PFSK-1 (cell line): ENCODE measurements around the gene PGP.

ENCODE experiments used
- FOXP2 ChIP-seq: optimal IDR thresholded peaks from 2 replicates; pipeline ENCODE3; 2011; ENCODE audit warnings: borderline replicate concordance, control low read depth, inconsistent platforms; ENCODE audit not compliant: insufficient read depth; ENCODE audit errors: extremely low read length, extremely low read depth
- POLR2AphosphoS5 ChIP-seq: IDR thresholded peaks from 2 replicates; pipeline ENCODE4 v1.6.1; 2012; ENCODE audit warnings: low read depth, mild to moderate bottlenecking, control low read depth, low read length, moderate library complexity
- SIN3A ChIP-seq: IDR thresholded peaks from 2 replicates; pipeline ENCODE4 v1.6.1; 2012; ENCODE audit warnings: mild to moderate bottlenecking, low read length, moderate library complexity, borderline replicate concordance; ENCODE audit not compliant: insufficient read depth
- TAF1 ChIP-seq: IDR thresholded peaks from 2 replicates; pipeline ENCODE4 v1.6.1; 2012; ENCODE audit warnings: low read length, control low read depth, borderline replicate concordance; ENCODE audit not compliant: insufficient read depth
- TF ChIP-seq, protein P1 (sequence below), 2 experiments: IDR thresholded peaks; 2 replicates each; pipeline versions ENCODE4 v1.6.1 to v1.8.0; 2011 to 2012; ENCODE audit warnings: low read depth in 2 of 2, low read length in 2 of 2, control low read depth in 1 of 2, inconsistent platforms in 1 of 2, mild to moderate bottlenecking in 1 of 2, moderate library complexity in 1 of 2; ENCODE audit not compliant: insufficient read depth in 1 of 2

PGP gene

GRCh38 chr16:2210009-2210332 lies 4.7 kb downstream of the PGP start:
- no peak for TF ChIP-seq POLR2AphosphoS5
- TF ChIP-seq SIN3A: no peak
- TF ChIP-seq TAF1: no peak
- TF ChIP-seq, protein P1, sequence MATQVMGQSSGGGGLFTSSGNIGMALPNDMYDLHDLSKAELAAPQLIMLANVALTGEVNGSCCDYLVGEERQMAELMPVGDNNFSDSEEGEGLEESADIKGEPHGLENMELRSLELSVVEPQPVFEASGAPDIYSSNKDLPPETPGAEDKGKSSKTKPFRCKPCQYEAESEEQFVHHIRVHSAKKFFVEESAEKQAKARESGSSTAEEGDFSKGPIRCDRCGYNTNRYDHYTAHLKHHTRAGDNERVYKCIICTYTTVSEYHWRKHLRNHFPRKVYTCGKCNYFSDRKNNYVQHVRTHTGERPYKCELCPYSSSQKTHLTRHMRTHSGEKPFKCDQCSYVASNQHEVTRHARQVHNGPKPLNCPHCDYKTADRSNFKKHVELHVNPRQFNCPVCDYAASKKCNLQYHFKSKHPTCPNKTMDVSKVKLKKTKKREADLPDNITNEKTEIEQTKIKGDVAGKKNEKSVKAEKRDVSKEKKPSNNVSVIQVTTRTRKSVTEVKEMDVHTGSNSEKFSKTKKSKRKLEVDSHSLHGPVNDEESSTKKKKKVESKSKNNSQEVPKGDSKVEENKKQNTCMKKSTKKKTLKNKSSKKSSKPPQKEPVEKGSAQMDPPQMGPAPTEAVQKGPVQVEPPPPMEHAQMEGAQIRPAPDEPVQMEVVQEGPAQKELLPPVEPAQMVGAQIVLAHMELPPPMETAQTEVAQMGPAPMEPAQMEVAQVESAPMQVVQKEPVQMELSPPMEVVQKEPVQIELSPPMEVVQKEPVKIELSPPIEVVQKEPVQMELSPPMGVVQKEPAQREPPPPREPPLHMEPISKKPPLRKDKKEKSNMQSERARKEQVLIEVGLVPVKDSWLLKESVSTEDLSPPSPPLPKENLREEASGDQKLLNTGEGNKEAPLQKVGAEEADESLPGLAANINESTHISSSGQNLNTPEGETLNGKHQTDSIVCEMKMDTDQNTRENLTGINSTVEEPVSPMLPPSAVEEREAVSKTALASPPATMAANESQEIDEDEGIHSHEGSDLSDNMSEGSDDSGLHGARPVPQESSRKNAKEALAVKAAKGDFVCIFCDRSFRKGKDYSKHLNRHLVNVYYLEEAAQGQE (IDR thresholded peaks at IDR 0.05; ENCODE audit: insufficient read depth in 1 of 2, low read depth in 2 of 2, low read length in 2 of 2): no peak
- no peak for TF ChIP-seq FOXP2

DNA sequence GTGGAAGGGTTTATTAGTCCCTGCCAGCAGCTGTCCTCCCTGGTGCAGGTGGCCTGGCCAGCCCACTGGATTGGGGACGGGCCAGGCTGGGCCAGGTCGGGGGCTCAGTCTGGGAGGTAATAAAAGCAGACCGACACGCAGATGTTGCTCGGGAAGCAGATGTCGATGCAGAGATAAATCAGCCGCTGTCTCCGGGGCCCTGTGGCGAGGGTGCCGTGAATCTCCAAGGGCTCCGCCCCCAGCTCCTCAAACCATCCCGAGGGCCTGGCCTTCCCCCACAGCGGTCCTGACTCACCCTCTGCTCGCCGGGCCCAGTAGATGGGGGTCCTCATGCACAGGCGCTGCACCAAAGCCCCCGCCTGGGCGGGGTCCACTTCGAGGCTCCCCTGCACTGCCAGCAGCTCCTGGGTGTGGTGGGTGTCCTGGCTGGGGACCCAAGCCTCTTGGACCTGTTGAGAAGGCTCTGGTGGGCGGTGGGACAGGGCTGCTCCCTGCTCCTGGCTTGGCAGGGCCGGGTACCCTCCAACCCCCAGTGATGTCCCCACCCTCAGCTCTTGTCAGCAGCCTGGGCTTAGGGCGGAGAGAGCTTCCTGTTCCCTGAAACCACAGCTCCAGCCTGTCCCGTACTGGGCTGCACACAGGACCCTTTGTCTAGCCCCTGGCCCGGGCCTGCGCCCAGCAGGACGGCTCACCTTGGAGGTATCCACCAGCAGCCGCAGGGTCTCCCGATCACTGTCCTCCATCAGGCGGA lies 5.2 kb downstream of the PGP start:
- TF ChIP-seq, protein P1 (IDR thresholded peaks at IDR 0.05; ENCODE audit: insufficient read depth in 1 of 2, low read depth in 2 of 2, low read length in 2 of 2): no peak
- TF ChIP-seq TAF1 (no peak), POLR2AphosphoS5 (no peak), FOXP2 (no peak), SIN3A (no peak)

DNA sequence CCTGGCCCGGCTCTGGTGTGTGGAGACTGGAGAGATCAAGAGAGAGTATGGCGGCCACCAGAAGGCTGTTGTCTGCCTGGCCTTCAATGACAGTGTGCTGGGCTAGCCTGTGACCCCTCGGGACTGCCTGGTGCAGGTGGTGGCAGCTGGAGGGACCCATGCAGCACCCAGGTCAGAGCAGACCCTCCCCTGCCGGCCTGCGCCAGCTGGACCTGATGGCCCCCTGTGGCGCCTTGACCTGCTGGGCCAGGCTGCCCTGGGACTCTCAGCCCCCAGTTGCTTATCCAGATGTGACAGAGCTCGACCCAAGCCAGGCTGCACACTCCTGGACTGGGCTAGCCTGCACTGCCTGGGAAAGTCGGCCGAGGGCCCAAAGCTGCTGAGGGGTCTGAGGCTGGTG lies 5.9 kb downstream of the PGP start:
- TF ChIP-seq, protein P1 (IDR thresholded peaks at IDR 0.05; ENCODE audit: insufficient read depth in 1 of 2, low read depth in 2 of 2, low read length in 2 of 2): no peak
- TF ChIP-seq SIN3A (no peak), TAF1 (no peak), POLR2AphosphoS5 (no peak), FOXP2 (no peak)

- TF ChIP-seq TAF1 (no peak), FOXP2 (no peak), POLR2AphosphoS5 (no peak), SIN3A (no peak)
- TF ChIP-seq, protein P1 (IDR thresholded peaks at IDR 0.05; ENCODE audit: insufficient read depth in 1 of 2, low read depth in 2 of 2, low read length in 2 of 2): no peak
Measured at GRCh38 chr16:2208308-2208707, 6.3 kb downstream of the PGP start.
